NK-92 (cell line): Measurements from ENCODE around the gene PC.

Experiments
- DNase-seq: peaks from one replicate; lab custom pipeline; 2025; ENCODE audit not compliant: unreplicated experiment; lab: John Stamatoyannopoulos, UW

PC gene

GRCh38 chr11:66912911-66913310 lies 45.3 kb downstream of the PC start:
- no peak for DNase-seq

- DNase-seq: no peak
Observed at GRCh38 chr11:66912361-66912760, 45.8 kb downstream of the PC start.

- DNase-seq: no peak
Observed at GRCh38 chr11:66910669-66911068, 47.5 kb downstream of the PC start.

GRCh38 chr11:66910016-66910415 lies 48.2 kb downstream of the PC start:
- DNase-seq: no peak

- DNase-seq: no peak
Observed at GRCh38 chr11:66909181-66909580, 49.0 kb downstream of the PC start.

- no peak for DNase-seq
Observed at GRCh38 chr11:66907751-66908630, 50.2 kb downstream of the PC start.

- no peak for DNase-seq
Observed at GRCh38 chr11:66906061-66906733, 52.0 kb downstream of the PC start.

GRCh38 chr11:66905631-66906030 lies 52.6 kb downstream of the PC start:
- no peak for DNase-seq

GRCh38 chr11:66904981-66905521 lies 53.1 kb downstream of the PC start:
- no peak for DNase-seq

GRCh38 chr11:66904561-66904960 lies 53.6 kb downstream of the PC start:
- no peak for DNase-seq

- DNase-seq: no peak
Observed at GRCh38 chr11:66904055-66904454, 54.1 kb downstream of the PC start.

GRCh38 chr11:66902486-66903177 lies 55.6 kb downstream of the PC start:
- no peak for DNase-seq

GRCh38 chr11:66901964-66902390 lies 56.2 kb downstream of the PC start:
- no peak for DNase-seq

- no peak for DNase-seq
Observed at GRCh38 chr11:66894141-66894540, 64.0 kb downstream of the PC start.

- DNase-seq: no peak
Observed at GRCh38 chr11:66892911-66893310, 65.3 kb downstream of the PC start.

- no peak for DNase-seq
Observed at GRCh38 chr11:66891851-66892660, 66.1 kb downstream of the PC start.

GRCh38 chr11:66889960-66890359 lies 68.2 kb downstream of the PC start:
- DNase-seq: no peak

- no peak for DNase-seq
Observed at GRCh38 chr11:66888282-66888681, 69.9 kb downstream of the PC start.

- DNase-seq: no peak
Observed at GRCh38 chr11:66887526-66887925, 70.7 kb downstream of the PC start.

GRCh38 chr11:66886671-66887221 lies 71.4 kb downstream of the PC start:
- no peak for DNase-seq
